ENCODE data around the gene KANK3.
A peak's percentile ranks its signal among the peaks of the same experiment; 100 is the strongest.

The KANK3 gene

GRCh38 chr19:8334458-8335342 is 8.4 kb downstream of the KANK3 start:
- Mint-ChIP-seq H3K9me3 (no peaks in the 10 kb centered on the region), H3K4me3 (peak overlapping the region in 1 of 2 donors; percentile 67), H3K27me3 (peaks cover 53% of the 10 kb centered on the region), H3K27ac (no peak overlapping the region), H3K4me1 (peaks cover 19% of the 10 kb centered on the region)
- peak; percentile 47 to 50 for DNase-seq
- ATAC-seq, result peak; percentile 75

DNA sequence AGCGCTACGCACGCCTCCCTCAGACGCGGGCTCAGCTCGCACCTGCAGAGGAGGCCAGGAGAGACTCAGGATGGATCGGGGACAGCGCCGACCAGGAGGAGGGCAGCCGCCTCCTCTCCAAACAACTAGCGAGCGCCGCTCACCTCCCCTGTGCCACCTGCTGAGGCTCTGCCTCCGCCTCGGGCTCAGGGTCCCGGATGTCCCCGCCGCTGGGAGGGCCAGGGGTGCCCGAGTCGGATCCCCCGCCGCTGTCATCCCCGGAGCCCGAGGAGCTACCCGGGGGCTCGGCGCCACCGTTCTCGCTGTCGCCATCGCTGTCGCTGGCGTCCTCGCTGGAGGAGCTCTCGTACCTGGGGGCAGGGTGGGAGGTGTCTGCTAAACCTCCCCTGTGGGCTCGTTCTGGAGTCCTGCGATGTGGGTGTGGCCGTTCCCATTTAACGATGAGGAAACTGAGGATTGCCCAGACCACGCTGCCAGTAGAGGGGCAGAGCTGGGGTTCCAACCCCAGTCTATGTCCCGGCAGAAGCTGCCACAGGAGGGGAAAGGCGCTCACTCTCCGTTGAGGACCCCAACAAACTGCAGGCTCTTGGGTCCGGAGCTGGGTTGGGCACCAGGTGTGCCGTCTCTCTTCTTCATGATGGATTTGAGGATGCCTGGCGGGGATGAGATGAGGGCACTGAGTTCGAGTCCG is 9.2 kb downstream of the KANK3 start:
- DNase-seq (no peak), ATAC-seq (no peak)
- Mint-ChIP-seq H3K27me3 (peaks cover 50% of the 10 kb centered on the region), H3K27ac (no peak overlapping the region), H3K4me3 (peak overlapping the region in 1 of 2 donors; percentile 63), H3K9me3 (no peaks in the 10 kb centered on the region), H3K4me1 (peaks cover 19% of the 10 kb centered on the region)

GRCh38 chr19:8332976-8333766 is 9.9 kb downstream of the KANK3 start:
- peaks cover 44% of the 10 kb centered on the region for H3K27me3 Mint-ChIP-seq
- peak overlapping the region in 1 of 2 donors; percentile 65 for H3K4me3 Mint-ChIP-seq
- H3K4me1 Mint-ChIP-seq, result peaks cover 19% of the 10 kb centered on the region
- ATAC-seq (no peak), DNase-seq (no peak)
- no peaks in the 10 kb centered on the region for H3K9me3 Mint-ChIP-seq
- no peak overlapping the region for H3K27ac Mint-ChIP-seq

DNA sequence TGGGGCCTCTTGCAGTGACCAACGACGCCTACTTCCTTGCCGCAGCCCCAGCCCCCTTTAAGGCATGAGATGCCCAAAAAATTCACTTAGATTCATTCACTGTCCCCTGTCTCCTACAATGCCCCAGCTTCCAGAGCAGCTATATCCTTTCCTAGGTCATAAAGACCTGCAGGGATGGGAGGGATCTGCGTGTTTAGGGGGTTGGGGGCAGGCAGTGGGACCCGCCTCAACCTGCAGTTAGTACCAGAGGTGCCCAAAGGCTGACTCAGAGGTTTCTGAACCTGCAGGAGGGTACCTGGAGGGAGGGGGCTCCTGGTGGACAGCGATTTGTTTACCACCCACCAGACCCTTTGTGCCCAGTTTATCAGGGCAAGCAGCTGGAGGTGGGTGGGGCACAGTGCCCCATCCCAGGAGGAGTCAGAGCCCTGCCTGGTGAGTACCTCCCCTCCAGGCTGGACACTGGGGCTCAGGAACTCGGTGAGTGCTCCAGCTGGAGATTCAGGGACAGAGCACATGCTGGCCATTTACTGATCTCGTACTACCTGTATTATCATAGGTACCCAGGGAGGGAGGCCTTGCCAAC is 11.7 kb downstream of the KANK3 start:
- DNase-seq, result no peak

DNA sequence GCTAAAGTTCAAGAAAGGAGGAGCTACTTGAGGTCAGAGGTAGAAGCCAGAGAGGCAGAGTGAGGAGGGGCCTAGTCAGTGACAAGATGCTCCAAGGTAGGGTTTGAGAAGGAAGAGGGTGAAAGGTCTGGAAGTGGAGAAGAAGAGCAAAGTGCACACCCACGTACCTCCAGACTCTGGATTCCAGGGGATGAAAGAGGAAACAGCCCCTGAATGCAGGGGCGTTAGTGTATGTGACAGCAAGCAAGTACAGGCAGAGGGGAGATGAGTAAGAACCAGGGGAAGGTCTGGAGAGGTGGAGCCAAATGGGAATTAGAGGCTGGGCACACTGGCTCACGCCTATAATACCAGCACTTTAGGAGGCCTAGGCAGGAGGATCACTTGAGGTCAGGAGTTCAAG is 13.1 kb downstream of the KANK3 start:
- ATAC-seq (no peak), DNase-seq (no peak)
- Mint-ChIP-seq H3K27me3 (peaks cover 18% of the 10 kb centered on the region), H3K4me3 (no peak overlapping the region), H3K9me3 (no peaks in the 10 kb centered on the region), H3K4me1 (peaks cover 6% of the 10 kb centered on the region), H3K27ac (no peak overlapping the region)

More for the DNA sequence above, 11.7 kb downstream of the KANK3 start:
- no peak for ATAC-seq
- H3K9me3 Mint-ChIP-seq, result no peaks in the 10 kb centered on the region
- H3K4me3 Mint-ChIP-seq, result no peak overlapping the region
- peaks cover 28% of the 10 kb centered on the region for H3K27me3 Mint-ChIP-seq
- H3K4me1 Mint-ChIP-seq, result peaks cover 14% of the 10 kb centered on the region
- H3K27ac Mint-ChIP-seq, result no peak overlapping the region

DNA sequence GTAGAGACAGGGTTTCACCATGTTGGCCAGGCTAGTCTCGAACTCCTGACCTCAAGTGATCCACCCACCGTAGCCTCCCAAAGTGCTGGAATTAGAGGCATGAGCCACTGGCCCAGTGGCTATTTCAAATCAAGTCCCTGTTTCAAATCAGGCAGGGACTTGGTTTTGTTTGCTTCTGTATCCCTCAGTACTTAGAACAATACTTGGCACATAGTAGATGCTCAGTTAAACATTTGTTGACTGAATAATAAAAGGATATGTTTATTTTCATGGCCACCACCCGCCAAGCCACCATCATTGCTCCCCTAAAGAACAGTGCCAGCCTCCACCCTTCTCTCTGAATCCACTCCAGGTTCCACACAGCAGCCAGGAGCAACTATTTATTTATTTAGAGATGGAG is 17.6 kb downstream of the KANK3 start:
- no peak overlapping the region for H3K4me3 Mint-ChIP-seq
- no peak overlapping the region for H3K27ac Mint-ChIP-seq
- no peaks in the 10 kb centered on the region for H3K27me3 Mint-ChIP-seq
- ATAC-seq (no peak), DNase-seq (no peak)
- H3K4me1 Mint-ChIP-seq, result peaks cover 25% of the 10 kb centered on the region
- no peaks in the 10 kb centered on the region for H3K9me3 Mint-ChIP-seq

DNA sequence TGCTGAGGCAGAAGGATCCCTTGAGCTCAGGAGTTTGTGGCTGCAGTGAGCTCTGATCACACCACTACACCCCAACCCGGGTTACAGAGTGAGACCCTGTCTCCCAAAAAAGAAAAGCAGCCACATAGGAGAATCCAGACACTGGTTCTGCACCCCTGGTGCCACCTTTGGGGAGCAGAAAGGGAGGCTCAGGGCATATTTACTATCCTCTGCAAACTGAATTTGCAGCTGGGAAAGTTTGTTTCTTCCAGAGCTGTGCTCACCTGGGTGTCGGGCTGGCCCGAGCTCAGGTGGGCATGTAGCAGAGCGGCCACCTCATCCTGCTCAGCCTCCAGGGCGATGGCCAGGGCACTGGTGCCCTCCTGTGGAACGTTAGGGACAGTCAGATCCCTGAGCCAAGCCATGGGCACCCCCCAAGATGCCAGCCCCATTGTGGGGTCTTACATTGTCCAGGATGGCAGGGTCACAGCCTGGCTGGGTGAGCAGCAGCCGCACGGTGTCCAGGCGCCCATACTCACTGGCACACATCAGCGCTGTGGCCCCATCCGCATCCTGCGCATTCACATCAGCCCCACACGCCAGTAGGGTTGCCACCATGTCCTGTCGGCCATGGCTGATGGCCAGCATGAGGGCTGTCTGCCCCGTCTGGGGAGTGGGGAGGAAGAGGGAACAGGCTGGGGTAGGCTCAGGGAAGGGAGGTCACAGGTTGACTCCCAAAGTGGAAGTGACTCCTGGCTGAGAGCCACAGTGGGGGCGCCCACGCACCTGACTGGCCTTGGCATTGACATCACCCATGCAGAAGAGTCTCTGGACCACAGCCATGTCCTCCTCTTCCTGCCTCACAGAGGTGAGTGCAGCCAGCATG is 18.6 kb downstream of the KANK3 start:
- no peaks in the 10 kb centered on the region for H3K27me3 Mint-ChIP-seq

GRCh38 chr19:8323781-8324185 is 19.3 kb downstream of the KANK3 start:
- DNase-seq (no peak), ATAC-seq (no peak)
- Mint-ChIP-seq H3K9me3 (no peaks in the 10 kb centered on the region), H3K4me1 (peaks cover 37% of the 10 kb centered on the region), H3K27me3 (no peaks in the 10 kb centered on the region), H3K4me3 (peak overlapping the region; percentile 98 to 99), H3K27ac (peak overlapping the region in 1 of 2 donors; percentile 48)

More for the DNA sequence above, 18.6 kb downstream of the KANK3 start:
- Mint-ChIP-seq H3K27ac (peak overlapping the region in 1 of 2 donors; percentile 48), H3K4me1 (peaks cover 35% of the 10 kb centered on the region), H3K9me3 (no peaks in the 10 kb centered on the region), H3K4me3 (peak overlapping the region in 1 of 2 donors; percentile 99)
- no peak for DNase-seq
- no peak for ATAC-seq

DNA sequence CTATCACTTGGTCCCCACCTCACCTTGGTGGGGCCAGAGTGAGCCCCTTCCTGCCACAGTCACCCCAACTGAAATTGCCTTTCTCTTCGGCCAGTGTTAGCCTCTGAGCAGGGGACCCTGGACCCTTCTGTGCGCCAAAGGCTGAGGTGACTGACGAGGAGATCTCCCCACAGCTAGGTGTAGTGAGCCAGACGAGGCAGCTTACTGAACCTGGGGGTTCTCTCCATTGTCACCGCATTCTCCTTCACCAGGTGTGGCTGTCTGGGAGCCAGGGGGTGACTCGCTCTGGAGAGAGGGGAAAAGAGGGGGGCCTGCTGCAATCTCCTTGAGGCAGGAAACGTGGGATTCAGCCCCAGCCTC is 20.4 kb downstream of the KANK3 start:
- Mint-ChIP-seq H3K27ac (peak overlapping the region; percentile 44 to 99), H3K4me3 (peak overlapping the region; percentile 98 to 99), H3K27me3 (no peaks in the 10 kb centered on the region), H3K9me3 (no peaks in the 10 kb centered on the region), H3K4me1 (peaks cover 38% of the 10 kb centered on the region)
- no peak for DNase-seq
- no peak for ATAC-seq

DNA sequence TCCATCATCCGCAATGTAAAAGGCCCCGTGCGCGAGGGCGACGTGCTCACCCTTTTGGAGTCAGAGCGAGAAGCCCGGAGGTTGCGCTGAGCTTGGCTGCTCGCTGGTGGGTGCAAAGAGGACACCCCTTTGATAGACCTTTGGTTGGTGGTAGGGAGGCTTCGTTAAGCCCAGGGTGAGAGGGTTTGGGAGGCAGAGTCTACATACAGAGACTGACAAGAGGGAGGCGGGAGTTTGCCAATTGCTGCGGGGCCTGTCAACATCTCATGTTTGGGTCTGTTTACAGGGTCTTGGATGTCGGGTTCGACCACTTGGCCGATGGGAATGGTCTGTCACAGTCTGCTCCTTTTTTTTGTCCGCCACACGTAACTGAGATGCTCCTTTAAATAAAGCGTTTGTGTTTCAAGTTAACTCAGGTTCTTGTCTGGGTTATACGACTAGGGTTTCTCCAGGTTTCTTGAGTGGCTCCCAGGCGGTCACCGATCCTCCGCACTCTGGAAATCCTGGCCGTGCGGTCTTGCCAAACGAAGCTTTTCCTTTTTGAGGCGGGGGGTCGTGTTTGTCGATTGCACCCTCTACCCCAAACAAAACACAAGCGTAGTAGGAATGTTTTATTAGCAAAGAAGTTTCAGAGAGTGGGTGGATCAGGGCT is 20.9 kb downstream of the KANK3 start:
- H3K4me1 Mint-ChIP-seq, result peaks cover 43% of the 10 kb centered on the region
- peak overlapping the region; percentile 98 to 99 for H3K4me3 Mint-ChIP-seq
- H3K27me3 Mint-ChIP-seq, result no peaks in the 10 kb centered on the region
- H3K9me3 Mint-ChIP-seq, result no peaks in the 10 kb centered on the region
- DNase-seq (no peak), ATAC-seq (peak; percentile 19)
- peak overlapping the region; percentile 98 to 99 for H3K27ac Mint-ChIP-seq

- Mint-ChIP-seq H3K9me3 (no peaks in the 10 kb centered on the region), H3K4me3 (peak within 1 kb of the TSS; percentile 98 to 99), H3K4me1 (peaks cover 45% of the 10 kb centered on the region), H3K27me3 (no peaks in the 10 kb centered on the region), H3K27ac (peak within 1 kb of the TSS; percentile 98 to 99)
- ATAC-seq, result peak; percentile 94
- DNase-seq, result peak; percentile 96 to 97
Observed at GRCh38 chr19:8321067-8321985, 21.7 kb downstream of the KANK3 start, which contains the start of the genes NDUFA7 and RPS28. Gene NDUFA7, minus strand, starts transcription at chr19:8321375. Its CDS starts 17 bp downstream, at chr19:8321358. Gene RPS28, plus strand, starts transcription at chr19:8321496. Its CDS starts 35 bp downstream, at chr19:8321531.

GRCh38 chr19:8320564-8321066 is 22.4 kb downstream of the KANK3 start:
- Mint-ChIP-seq H3K4me3 (peak overlapping the region; percentile 98 to 99), H3K4me1 (peaks cover 45% of the 10 kb centered on the region), H3K9me3 (no peaks in the 10 kb centered on the region), H3K27me3 (no peaks in the 10 kb centered on the region), H3K27ac (peak overlapping the region; percentile 98 to 99)
- DNase-seq, result no peak
- ATAC-seq, result peak; percentile 24

All from stimulated activated naive CD8-positive, alpha-beta T cell treated with anti-CD3 and anti-CD28 coated beads, Interleukin-15, amount 100 ng/mL, for 72 hours (primary cell).